ENCODE measurements around the gene CNTN5. TPM values are rescaled to one million over a fixed set of nuclear protein-coding genes. Genes with fewer than 3 reads are reported as not detected.

CNTN5 gene
- total RNA-seq, 2 experiments from 2014 or later: not detected

DNA sequence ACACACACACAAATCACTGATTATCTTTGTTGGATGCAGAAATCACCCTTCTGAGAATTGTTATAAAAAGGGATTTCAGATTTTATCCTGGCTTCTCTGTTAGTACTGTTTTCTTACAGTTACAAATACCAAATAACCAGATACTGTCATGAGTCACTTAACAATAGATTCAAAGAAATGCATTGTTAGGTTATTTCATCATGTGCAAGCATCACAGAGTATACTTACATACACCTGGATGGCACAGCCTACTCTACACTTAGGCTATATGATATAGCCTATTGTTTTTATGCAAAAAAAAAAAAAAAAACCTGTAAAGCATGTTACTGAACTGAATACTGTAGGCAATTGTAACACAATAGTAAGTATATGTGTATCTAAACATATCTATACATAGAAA, 1347.1 kb downstream of the CNTN5 start:
- TF ChIP-seq, protein P1, sequence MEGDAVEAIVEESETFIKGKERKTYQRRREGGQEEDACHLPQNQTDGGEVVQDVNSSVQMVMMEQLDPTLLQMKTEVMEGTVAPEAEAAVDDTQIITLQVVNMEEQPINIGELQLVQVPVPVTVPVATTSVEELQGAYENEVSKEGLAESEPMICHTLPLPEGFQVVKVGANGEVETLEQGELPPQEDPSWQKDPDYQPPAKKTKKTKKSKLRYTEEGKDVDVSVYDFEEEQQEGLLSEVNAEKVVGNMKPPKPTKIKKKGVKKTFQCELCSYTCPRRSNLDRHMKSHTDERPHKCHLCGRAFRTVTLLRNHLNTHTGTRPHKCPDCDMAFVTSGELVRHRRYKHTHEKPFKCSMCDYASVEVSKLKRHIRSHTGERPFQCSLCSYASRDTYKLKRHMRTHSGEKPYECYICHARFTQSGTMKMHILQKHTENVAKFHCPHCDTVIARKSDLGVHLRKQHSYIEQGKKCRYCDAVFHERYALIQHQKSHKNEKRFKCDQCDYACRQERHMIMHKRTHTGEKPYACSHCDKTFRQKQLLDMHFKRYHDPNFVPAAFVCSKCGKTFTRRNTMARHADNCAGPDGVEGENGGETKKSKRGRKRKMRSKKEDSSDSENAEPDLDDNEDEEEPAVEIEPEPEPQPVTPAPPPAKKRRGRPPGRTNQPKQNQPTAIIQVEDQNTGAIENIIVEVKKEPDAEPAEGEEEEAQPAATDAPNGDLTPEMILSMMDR (IDR thresholded peaks at IDR 0.05): no peak
- no peaks in the 10 kb centered on the region for H3K27me3 Mint-ChIP-seq
- no peak overlapping the region for H3K27ac Mint-ChIP-seq
- peaks cover 10% of the 10 kb centered on the region for H3K9me3 Mint-ChIP-seq
- no peak for DNase-seq
- no peaks in the 10 kb centered on the region for H3K36me3 Mint-ChIP-seq (ENCODE audit: low read depth)
- ATAC-seq: no peak
- H3K4me1 Mint-ChIP-seq (ENCODE audit: low read depth): no peaks in the 10 kb centered on the region
- POLR2A ChIA-PET: no interaction called here
- no peak overlapping the region for H3K4me3 Mint-ChIP-seq
- intact Hi-C loops (cut with micrococcal nuclease): no loop called here
- CTCF ChIA-PET: interaction anchor here (0.6 kb wide), 1 partner anchor 53 kb away, joined by 3 read pairs; no protein-coding TSS in a partner anchor

DNA sequence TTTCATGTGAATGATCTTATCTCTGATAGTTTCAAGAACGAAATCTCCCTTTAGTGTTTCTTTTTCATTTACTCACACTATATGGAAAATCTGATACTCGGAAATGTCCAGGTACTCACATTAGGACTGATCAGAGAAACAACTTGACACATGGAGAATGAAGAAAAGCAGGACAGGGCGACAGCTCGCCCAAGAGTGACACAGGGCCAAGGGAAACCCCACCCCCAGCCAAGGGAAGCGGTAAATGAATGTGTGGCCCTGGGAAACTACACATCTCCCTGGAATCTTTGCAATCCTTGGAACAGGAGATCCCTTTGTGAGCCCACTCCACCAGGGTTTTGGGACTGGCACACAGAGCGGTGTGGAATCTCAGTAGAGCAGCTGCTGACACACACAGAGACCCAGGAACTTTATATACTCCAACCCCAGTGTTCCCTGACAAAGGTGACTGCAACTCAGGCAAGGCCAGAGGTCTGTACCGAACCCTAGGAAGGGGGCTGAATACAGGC, 1362.7 kb downstream of the CNTN5 start:
- no peak for ATAC-seq
- ChIA-PET POLR2A (no interaction called here), CTCF (no interaction called here)
- H3K9me3 Mint-ChIP-seq: peaks cover 12% of the 10 kb centered on the region
- intact Hi-C loops (cut with micrococcal nuclease): no loop called here
- H3K36me3 Mint-ChIP-seq (ENCODE audit: low read depth): no peaks in the 10 kb centered on the region
- no peak overlapping the region for H3K27ac Mint-ChIP-seq
- H3K27me3 Mint-ChIP-seq: no peaks in the 10 kb centered on the region
- no peaks in the 10 kb centered on the region for H3K4me1 Mint-ChIP-seq (ENCODE audit: low read depth)
- TF ChIP-seq, protein P1 (IDR thresholded peaks at IDR 0.05): no peak
- no peak for DNase-seq
- no peak overlapping the region for H3K4me3 Mint-ChIP-seq

DNA sequence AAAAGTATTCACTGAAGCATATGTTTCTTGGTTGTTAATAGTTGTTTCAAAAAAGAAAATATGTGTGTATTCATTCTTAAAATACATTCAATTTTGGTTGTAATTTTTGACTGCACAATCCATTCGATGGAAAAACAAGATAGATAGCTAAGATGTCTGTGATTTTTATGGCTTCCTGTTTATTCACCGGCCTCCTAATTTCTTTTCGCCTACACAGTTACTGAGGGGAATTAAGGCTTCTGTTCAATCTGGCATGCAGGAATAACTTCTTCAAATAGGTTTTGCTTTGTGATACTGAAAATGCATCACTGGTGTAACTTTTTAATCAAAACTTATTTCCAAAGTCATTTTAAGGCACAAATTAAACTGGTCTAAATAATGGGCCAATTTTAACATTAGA, 1375.5 kb downstream of the CNTN5 start:
- intact Hi-C loops (cut with micrococcal nuclease): no loop called here
- H3K27ac Mint-ChIP-seq: no peak overlapping the region
- no peak for DNase-seq
- H3K36me3 Mint-ChIP-seq (ENCODE audit: low read depth): no peaks in the 10 kb centered on the region
- ChIA-PET POLR2A (no interaction called here), CTCF (no interaction called here)
- H3K4me1 Mint-ChIP-seq (ENCODE audit: low read depth): no peaks in the 10 kb centered on the region
- no peaks in the 10 kb centered on the region for H3K27me3 Mint-ChIP-seq
- H3K9me3 Mint-ChIP-seq: peaks cover 2% of the 10 kb centered on the region
- ATAC-seq: no peak
- no peak overlapping the region for H3K4me3 Mint-ChIP-seq
- TF ChIP-seq, protein P1 (IDR thresholded peaks at IDR 0.05): no peak

DNA sequence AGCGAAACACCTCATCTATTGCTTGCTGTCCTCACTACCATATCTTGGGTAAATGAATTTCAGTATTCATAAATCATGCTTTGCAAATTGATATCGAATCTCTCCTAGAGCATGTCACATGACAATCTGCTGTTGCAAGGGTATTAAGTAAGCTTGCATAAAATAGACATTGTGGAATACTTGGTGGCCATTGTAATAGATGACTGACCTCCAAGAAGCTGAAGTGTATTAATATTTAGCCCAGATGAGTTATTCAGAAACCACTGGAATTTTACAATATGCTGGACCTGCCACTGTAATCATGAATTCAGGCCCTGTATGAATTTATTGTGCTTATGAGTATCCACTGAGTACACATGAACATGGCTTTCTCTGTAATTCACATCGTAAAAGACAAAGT, 1376.7 kb downstream of the CNTN5 start:
- H3K27me3 Mint-ChIP-seq: no peaks in the 10 kb centered on the region
- TF ChIP-seq, protein P1 (IDR thresholded peaks at IDR 0.05): no peak
- ATAC-seq: no peak
- intact Hi-C loops (cut with micrococcal nuclease): no loop called here
- H3K27ac Mint-ChIP-seq: no peak overlapping the region
- ChIA-PET CTCF (no interaction called here), POLR2A (no interaction called here)
- H3K9me3 Mint-ChIP-seq: peaks cover 2% of the 10 kb centered on the region
- no peak for DNase-seq
- no peaks in the 10 kb centered on the region for H3K4me1 Mint-ChIP-seq (ENCODE audit: low read depth)
- no peaks in the 10 kb centered on the region for H3K36me3 Mint-ChIP-seq (ENCODE audit: low read depth)
- H3K4me3 Mint-ChIP-seq: no peak overlapping the region

DNA sequence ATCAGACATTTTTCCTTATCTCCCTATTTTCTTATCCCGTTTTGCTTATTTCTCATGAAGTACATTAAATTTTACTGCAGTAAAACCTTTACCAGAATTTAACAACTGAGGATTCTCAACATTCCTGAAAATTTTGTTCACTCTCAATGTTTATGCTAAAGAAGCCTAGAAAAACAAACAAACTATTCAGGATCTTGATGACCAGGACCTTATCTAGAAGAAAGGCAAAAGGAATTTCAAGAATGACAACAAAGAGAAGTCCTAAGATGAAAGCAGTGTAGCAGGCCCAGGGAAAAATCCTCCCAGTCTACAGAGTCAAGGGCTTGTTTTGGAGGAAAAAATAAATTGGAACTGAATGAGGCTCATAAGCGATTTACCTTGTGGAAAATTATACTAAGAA, 1383.1 kb downstream of the CNTN5 start:
- Mint-ChIP-seq H3K27me3 (no peaks in the 10 kb centered on the region), H3K9me3 (peaks cover 5% of the 10 kb centered on the region), H3K4me3 (no peak overlapping the region), H3K27ac (no peak overlapping the region), H3K4me1 (ENCODE audit: low read depth) (no peaks in the 10 kb centered on the region), H3K36me3 (ENCODE audit: low read depth) (no peaks in the 10 kb centered on the region)
- ChIA-PET POLR2A (no interaction called here), CTCF (no interaction called here)
- no peak for ATAC-seq
- intact Hi-C loops (cut with micrococcal nuclease): no loop called here
- DNase-seq: no peak
- TF ChIP-seq, protein P1 (IDR thresholded peaks at IDR 0.05): no peak

All from activated CD8-positive, alpha-beta T cell treated with anti-CD3 and anti-CD28 coated beads for 36 hours (primary cell).